SK-N-SH (cell line): ENCODE results near the gene PTDSS2. TPM values are rescaled to one million over a fixed set of nuclear protein-coding genes. Genes with fewer than 3 reads are reported as not detected.

Experiments
- CTCF ChIA-PET: fragments of 300-600, 350-600 bp; formaldehyde crosslinking; extraction: SDS; loops from one replicate; lab custom pipeline; 2021; lab: Yijun Ruan, JAX
- POLR2A ChIA-PET: fragments of 350-600 bp; sonication (Branson Sonifier 250); formaldehyde crosslinking; extraction: SDS; loops from one replicate; lab custom pipeline; 2020; ENCODE audit warnings: antibody characterized with exemption, inconsistent platforms; lab: Yijun Ruan, JAX
- DNase-seq: peaks from one replicate; pipeline ENCODE4 v3.0.0; 2012
- H2AFZ ChIP-seq: fragments of 200-600 bp; sonication (generic); 2 replicates; pipeline ENCODE4 v1.8.1; 2016; ENCODE audit warnings: antibody characterized with exemption, mild to moderate bottlenecking, low read depth
- H3F3A ChIP-seq: fragments of 200-600 bp; sonication (generic); replicated peaks from 2 replicates; pipeline ENCODE3; 2016; ENCODE audit warnings: antibody characterized with exemption, mild to moderate bottlenecking; ENCODE audit not compliant: insufficient read depth
- H3K27ac ChIP-seq, 2 experiments: fragments of 200-500 bp in 1 of 2; fragments of 200-600 bp in 1 of 2; sonication (Bioruptor generic) in 1 of 2; sonication (generic), shearing (Covaris generic) in 1 of 2; 2 replicates each; pipeline versions ENCODE4 v1.5.1 to v1.6.1; 2014 to 2016; ENCODE audit warnings: low read depth in 2 of 2, inconsistent platforms in 1 of 2, low read length in 1 of 2, mild to moderate bottlenecking in 1 of 2, mixed read lengths in 1 of 2
- H3K27me3 ChIP-seq: fragments of 200-600 bp; sonication (generic), shearing (Covaris generic); 2 replicates; pipeline ENCODE4 v1.6.1; 2016; ENCODE audit warnings: mixed run types; ENCODE audit not compliant: insufficient read depth
- H3K36me3 ChIP-seq, 2 experiments: fragments of 200-500 bp in 1 of 2; fragments of 200-600 bp in 1 of 2; sonication (Bioruptor generic) in 1 of 2; sonication (generic) in 1 of 2; replicated peaks in 1 of 2; 2 replicates each; pipeline versions ENCODE3 to v1.5.1; 2014 to 2016; ENCODE audit warnings: low read length in 1 of 2, mild to moderate bottlenecking in 1 of 2; ENCODE audit not compliant: insufficient read depth in 2 of 2, control insufficient read depth in 1 of 2
- H3K4me1 ChIP-seq, 2 experiments: fragments of 200-500 bp in 1 of 2; fragments of 200-600 bp in 1 of 2; sonication (Bioruptor generic) in 1 of 2; sonication (generic), shearing (Covaris generic) in 1 of 2; 2 replicates each; pipeline versions ENCODE4 v1.5.1 to v1.6.1; 2014 to 2016; ENCODE audit warnings: low read depth in 1 of 2, low read length in 1 of 2, mixed run types in 1 of 2; ENCODE audit not compliant: insufficient read depth in 2 of 2, control insufficient read depth in 1 of 2
- H3K4me2 ChIP-seq: fragments of 200-600 bp; sonication (generic), shearing (Covaris generic); 2 replicates; pipeline ENCODE4 v1.6.1; 2017; ENCODE audit warnings: mixed run types
- H3K4me3 ChIP-seq, 2 experiments: fragments of 200-500 bp in 1 of 2; fragments of 200-600 bp in 1 of 2; sonication (Bioruptor generic) in 1 of 2; sonication (generic), shearing (Covaris generic) in 1 of 2; 2 replicates each; pipeline versions ENCODE4 v1.5.1 to v1.8.1; 2014 to 2016; ENCODE audit warnings: low read depth in 2 of 2, inconsistent platforms in 1 of 2, low read length in 1 of 2, mild to moderate bottlenecking in 1 of 2, mixed read lengths in 1 of 2, moderate library complexity in 1 of 2
- H3K79me2 ChIP-seq: fragments of 200-600 bp; sonication (generic); 2 replicates; pipeline ENCODE4 v1.8.1; 2017; ENCODE audit warnings: mild to moderate bottlenecking; ENCODE audit not compliant: insufficient read depth
- H3K9ac ChIP-seq: fragments of 200-600 bp; sonication (generic); 2 replicates; pipeline ENCODE4 v1.6.1; 2017; ENCODE audit warnings: mixed run types
- H3K9me2 ChIP-seq: fragments of 200-600 bp; sonication (generic); 2 replicates; pipeline ENCODE4 v1.6.1; 2017; ENCODE audit warnings: mixed run types
- H3K9me3 ChIP-seq: fragments of 200-600 bp; sonication (generic); 2 replicates; pipeline ENCODE4 v1.6.1; 2017; ENCODE audit warnings: mixed run types, mild to moderate bottlenecking, moderate library complexity
- H4K20me1 ChIP-seq: fragments of 200-600 bp; sonication (generic); 2 replicates; pipeline ENCODE4 v1.6.1; 2017; ENCODE audit warnings: mild to moderate bottlenecking, mixed run types; ENCODE audit not compliant: insufficient read depth
- ELF1 ChIP-seq: IDR thresholded peaks from 2 replicates; pipeline ENCODE4 v1.4.0; 2012
- EP300 ChIP-seq, 2 experiments: IDR thresholded peaks; 2 replicates each; pipeline versions ENCODE4 v1.4.0 to v1.6.1; 2012; ENCODE audit warnings: borderline replicate concordance in 1 of 2, low read depth in 1 of 2, low read length in 1 of 2
- EZH2phosphoT487 ChIP-seq: fragments of 200-600 bp; sonication (generic); IDR thresholded peaks from 2 replicates; pipeline ENCODE4 v1.6.1; 2017; ENCODE audit warnings: low read depth, mixed run types, mild to moderate bottlenecking, antibody characterized with exemption, moderate library complexity, borderline replicate concordance
- FOXJ3 ChIP-seq: sonication (generic); formaldehyde crosslinking; IDR thresholded peaks from 2 replicates; pipeline ENCODE4 v1.5.1; 2020; ENCODE audit warnings: mild to moderate bottlenecking, missing genetic modification reagents
- FOXM1 ChIP-seq: IDR thresholded peaks from 2 replicates; pipeline ENCODE4 v1.4.0; 2012; ENCODE audit warnings: low read depth, mild to moderate bottlenecking
- GABPA ChIP-seq: IDR thresholded peaks from 2 replicates; pipeline ENCODE4 v1.4.0; 2012; ENCODE audit warnings: low read depth, mild to moderate bottlenecking
- GATA2 ChIP-seq: sonication (generic); formaldehyde crosslinking; IDR thresholded peaks from 2 replicates; pipeline ENCODE4 v1.5.0; 2020; ENCODE audit warnings: mild to moderate bottlenecking, missing genetic modification reagents
- RCOR1 ChIP-seq: fragments of 150-350 bp; IDR thresholded peaks from 2 replicates; pipeline ENCODE4 v1.6.1; 2017; ENCODE audit warnings: antibody characterized with exemption, low read length
- RFX5 ChIP-seq: IDR thresholded peaks from 2 replicates; pipeline ENCODE4 v1.6.1; 2012; ENCODE audit warnings: mild to moderate bottlenecking, improper control_type of control experiment, low read length
- RXRA ChIP-seq: IDR thresholded peaks from 2 replicates; pipeline ENCODE4 v1.4.0; 2012; ENCODE audit warnings: low read depth, mild to moderate bottlenecking, borderline replicate concordance
- SIN3A ChIP-seq: IDR thresholded peaks from 2 replicates; pipeline ENCODE4 v1.6.1; 2012; ENCODE audit warnings: low read depth, mild to moderate bottlenecking, low read length, moderate library complexity, borderline replicate concordance
- SMC3 ChIP-seq: IDR thresholded peaks from 2 replicates; pipeline ENCODE4 v1.6.1; 2012; ENCODE audit warnings: low read depth, low read length, improper control_type of control experiment
- TAF1 ChIP-seq: IDR thresholded peaks from 2 replicates; pipeline ENCODE4 v1.6.1; 2012; ENCODE audit warnings: low read depth, mild to moderate bottlenecking, low read length, moderate library complexity, borderline replicate concordance
- TEAD4 ChIP-seq: IDR thresholded peaks from 2 replicates; pipeline ENCODE4 v1.4.0; 2012; ENCODE audit warnings: mild to moderate bottlenecking, borderline replicate concordance; ENCODE audit not compliant: insufficient read depth
- YY1 ChIP-seq: IDR thresholded peaks from 2 replicates; pipeline ENCODE4 v1.4.0; 2012; ENCODE audit warnings: low read depth, mild to moderate bottlenecking
- WGBS: methylation state at CpG from one replicate; pipeline ENCODE4 v1.1.6; 2017; ENCODE audit warnings: low lambda C conversion rate; 5-methylcytosine and 5-hydroxymethylcytosine counted together
- polyA plus RNA-seq, 3 experiments: library from polyadenylated mRNA; depleted of rRNA; stranded (reverse); fragments of >200 nt; gene quantifications; 2 replicates each; pipeline ENCODE4 v1.2.3, GENCODE V29; 2012
- TF ChIP-seq, protein P1 (sequence below): IDR thresholded peaks from 2 replicates; pipeline ENCODE4 v1.4.0; 2012; ENCODE audit warnings: low read depth, borderline replicate concordance
- TF ChIP-seq, protein P2 (sequence below): IDR thresholded peaks from 2 replicates; pipeline ENCODE4 v1.6.1; 2012; ENCODE audit warnings: mild to moderate bottlenecking, low read depth, low read length, moderate library complexity
- TF ChIP-seq, protein P3 (sequence below): IDR thresholded peaks from 2 replicates; pipeline ENCODE4 v1.4.0; 2012; ENCODE audit warnings: low read depth, borderline replicate concordance
- TF ChIP-seq, protein P4 (sequence below): IDR thresholded peaks from 2 replicates; pipeline ENCODE4; 2012

Gene PTDSS2
- polyA plus RNA-seq, 1 of the 3 experiments (the other 2 are of a cell fraction): 28.6 TPM

DNA sequence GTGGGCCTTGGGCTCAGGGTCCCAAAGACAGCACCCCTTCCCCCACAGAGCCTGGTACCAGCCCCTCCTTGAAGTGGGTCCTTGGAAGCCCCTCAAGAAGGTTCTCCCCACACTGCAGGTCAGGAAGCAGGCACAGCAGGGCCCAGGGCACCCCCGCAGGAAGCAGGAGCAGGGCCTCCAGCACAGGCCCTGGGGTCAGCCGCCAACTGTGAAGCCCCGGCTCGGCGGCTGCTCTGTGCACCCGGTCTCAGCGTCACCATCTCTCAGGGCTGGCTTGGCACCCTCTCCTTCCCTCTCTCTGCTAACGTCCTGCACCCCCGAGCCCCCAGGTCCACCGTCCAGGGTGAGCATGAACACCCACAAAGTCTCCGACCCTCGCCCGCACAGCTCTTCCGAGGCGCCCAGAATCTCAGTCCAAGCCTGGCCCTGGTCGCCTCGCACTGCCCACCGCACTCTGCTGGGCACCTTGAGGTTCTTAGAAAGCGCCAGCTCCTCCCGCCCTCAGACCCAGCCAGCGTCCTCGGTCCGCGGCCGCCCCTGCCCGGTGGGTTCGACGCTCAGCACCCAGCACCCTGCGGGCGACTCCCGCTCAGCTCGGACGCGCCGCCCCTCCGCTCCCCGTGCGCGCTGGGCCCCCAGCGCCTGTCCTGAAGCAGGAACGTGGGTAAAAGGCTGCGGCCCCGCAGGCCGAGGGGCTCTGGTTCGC, 33.9 kb upstream of the PTDSS2 start (continued):
- TF ChIP-seq, protein P1, sequence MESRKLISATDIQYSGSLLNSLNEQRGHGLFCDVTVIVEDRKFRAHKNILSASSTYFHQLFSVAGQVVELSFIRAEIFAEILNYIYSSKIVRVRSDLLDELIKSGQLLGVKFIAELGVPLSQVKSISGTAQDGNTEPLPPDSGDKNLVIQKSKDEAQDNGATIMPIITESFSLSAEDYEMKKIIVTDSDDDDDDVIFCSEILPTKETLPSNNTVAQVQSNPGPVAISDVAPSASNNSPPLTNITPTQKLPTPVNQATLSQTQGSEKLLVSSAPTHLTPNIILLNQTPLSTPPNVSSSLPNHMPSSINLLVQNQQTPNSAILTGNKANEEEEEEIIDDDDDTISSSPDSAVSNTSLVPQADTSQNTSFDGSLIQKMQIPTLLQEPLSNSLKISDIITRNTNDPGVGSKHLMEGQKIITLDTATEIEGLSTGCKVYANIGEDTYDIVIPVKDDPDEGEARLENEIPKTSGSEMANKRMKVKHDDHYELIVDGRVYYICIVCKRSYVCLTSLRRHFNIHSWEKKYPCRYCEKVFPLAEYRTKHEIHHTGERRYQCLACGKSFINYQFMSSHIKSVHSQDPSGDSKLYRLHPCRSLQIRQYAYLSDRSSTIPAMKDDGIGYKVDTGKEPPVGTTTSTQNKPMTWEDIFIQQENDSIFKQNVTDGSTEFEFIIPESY: no peak

DNA sequence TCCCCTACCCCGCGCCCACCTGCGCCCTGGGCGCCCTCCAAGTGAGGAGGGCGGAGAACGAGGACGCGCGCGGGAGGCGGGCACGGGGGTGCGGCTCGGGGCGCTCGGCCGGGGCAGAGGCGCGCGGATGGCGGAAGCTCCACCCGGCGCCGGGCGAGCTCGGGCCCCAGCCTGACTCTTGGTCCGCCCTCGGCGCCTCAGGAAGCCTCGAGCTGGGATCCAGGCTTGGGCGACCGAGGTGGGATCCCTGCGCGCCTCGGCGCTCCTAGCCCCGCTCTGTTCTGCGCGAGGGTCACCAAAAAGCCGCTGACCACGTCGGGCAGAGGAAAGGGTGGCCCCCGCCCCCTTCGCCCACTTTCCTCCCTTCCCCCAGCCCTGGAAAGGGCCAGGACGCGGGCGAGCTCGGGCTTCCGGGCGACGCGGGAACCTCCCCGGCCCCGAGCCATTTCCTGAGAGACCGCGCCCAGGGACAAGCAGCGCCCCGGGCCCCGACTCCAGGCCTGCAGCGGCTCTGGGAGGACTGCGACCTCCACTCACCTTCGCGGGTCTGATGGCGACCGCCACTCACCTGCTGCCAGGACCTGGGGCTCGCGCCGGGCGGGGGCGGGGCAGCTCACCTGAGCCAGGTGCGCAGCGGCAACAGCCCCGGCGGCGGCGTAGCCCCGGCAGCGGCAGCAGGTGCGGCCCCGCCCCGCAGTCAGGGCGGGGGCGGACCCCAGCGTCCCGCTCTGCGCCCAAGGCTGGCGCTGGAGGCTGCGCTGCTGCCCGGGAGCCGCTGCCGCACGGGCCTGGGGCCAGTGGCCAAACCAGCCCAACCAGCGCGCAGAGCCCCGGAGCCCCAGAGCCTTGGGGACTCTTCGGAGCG, 33.1 kb upstream of the PTDSS2 start:
- POLR2A ChIA-PET: no interaction called here
- Histone ChIP-seq H3K9me2 (no peaks in the 10 kb centered on the region), H3K27ac (no peak overlapping the region), H3K27me3 (peaks cover 33% of the 10 kb centered on the region), H3K36me3 (no peaks in the 10 kb centered on the region), H3K79me2 (no peaks in the 10 kb centered on the region), H3F3A (no peaks in the 10 kb centered on the region), H4K20me1 (no peaks in the 10 kb centered on the region), H3K4me1 (peaks cover 0 to 7% of the 10 kb centered on the region in 2 experiments; a peak in 1 of 4 replicates), H3K4me3 (peak overlapping the region; percentile 6 to 17; a peak in 1 of 4 replicates), H2AFZ (no peak overlapping the region), H3K9me3 (no peaks in the 10 kb centered on the region), H3K4me2 (peak overlapping the region; percentile 67; the same call in 1 of the 2 replicates), H3K9ac (no peak overlapping the region)
- CTCF ChIA-PET: interaction anchor here (0.9 to 1.2 kb wide), 4 partner anchors 31 to 165 kb away, joined by 3 to 4 read pairs (median 4); no protein-coding TSS in a partner anchor
- 23% methylated on average over 15 of the region's 97 CpGs for WGBS
- DNase-seq: no peak
- TF ChIP-seq FOXJ3 (no peak), RCOR1 (no peak), SMC3 (no peak), TAF1 (no peak), SIN3A (no peak), ELF1 (no peak), EZH2phosphoT487 (no peak), GATA2 (CRISPR knock-in tag) (no peak), RXRA (no peak), RFX5 (no peak), FOXM1 (no peak), YY1 (no peak), TEAD4 (no peak), GABPA (no peak), EP300 (IDR thresholded peaks at IDR 0.05; ENCODE audit: borderline replicate concordance in 1 of 2, low read depth in 1 of 2, low read length in 1 of 2) (no peak)
- TF ChIP-seq, protein P2, sequence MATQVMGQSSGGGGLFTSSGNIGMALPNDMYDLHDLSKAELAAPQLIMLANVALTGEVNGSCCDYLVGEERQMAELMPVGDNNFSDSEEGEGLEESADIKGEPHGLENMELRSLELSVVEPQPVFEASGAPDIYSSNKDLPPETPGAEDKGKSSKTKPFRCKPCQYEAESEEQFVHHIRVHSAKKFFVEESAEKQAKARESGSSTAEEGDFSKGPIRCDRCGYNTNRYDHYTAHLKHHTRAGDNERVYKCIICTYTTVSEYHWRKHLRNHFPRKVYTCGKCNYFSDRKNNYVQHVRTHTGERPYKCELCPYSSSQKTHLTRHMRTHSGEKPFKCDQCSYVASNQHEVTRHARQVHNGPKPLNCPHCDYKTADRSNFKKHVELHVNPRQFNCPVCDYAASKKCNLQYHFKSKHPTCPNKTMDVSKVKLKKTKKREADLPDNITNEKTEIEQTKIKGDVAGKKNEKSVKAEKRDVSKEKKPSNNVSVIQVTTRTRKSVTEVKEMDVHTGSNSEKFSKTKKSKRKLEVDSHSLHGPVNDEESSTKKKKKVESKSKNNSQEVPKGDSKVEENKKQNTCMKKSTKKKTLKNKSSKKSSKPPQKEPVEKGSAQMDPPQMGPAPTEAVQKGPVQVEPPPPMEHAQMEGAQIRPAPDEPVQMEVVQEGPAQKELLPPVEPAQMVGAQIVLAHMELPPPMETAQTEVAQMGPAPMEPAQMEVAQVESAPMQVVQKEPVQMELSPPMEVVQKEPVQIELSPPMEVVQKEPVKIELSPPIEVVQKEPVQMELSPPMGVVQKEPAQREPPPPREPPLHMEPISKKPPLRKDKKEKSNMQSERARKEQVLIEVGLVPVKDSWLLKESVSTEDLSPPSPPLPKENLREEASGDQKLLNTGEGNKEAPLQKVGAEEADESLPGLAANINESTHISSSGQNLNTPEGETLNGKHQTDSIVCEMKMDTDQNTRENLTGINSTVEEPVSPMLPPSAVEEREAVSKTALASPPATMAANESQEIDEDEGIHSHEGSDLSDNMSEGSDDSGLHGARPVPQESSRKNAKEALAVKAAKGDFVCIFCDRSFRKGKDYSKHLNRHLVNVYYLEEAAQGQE: no peak
- TF ChIP-seq, protein P3, sequence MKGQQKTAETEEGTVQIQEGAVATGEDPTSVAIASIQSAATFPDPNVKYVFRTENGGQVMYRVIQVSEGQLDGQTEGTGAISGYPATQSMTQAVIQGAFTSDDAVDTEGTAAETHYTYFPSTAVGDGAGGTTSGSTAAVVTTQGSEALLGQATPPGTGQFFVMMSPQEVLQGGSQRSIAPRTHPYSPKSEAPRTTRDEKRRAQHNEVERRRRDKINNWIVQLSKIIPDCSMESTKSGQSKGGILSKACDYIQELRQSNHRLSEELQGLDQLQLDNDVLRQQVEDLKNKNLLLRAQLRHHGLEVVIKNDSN: no peak
- TF ChIP-seq, protein P4, sequence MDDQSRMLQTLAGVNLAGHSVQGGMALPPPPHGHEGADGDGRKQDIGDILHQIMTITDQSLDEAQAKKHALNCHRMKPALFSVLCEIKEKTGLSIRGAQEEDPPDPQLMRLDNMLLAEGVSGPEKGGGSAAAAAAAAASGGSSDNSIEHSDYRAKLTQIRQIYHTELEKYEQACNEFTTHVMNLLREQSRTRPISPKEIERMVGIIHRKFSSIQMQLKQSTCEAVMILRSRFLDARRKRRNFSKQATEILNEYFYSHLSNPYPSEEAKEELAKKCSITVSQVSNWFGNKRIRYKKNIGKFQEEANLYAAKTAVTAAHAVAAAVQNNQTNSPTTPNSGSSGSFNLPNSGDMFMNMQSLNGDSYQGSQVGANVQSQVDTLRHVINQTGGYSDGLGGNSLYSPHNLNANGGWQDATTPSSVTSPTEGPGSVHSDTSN: no peak
